HG03354 (cell line): Measurements from ENCODE around the gene SELENOS.

Experiments used
- ATAC-seq: cut with Tn5 transposase; IDR thresholded peaks from one replicate; pipeline ENCODE4 v1.9.1; 2021; ENCODE audit warnings: mild to moderate bottlenecking; ENCODE audit not compliant: unreplicated experiment, poor library complexity, severe bottlenecking

The SELENOS gene

GRCh38 chr15:101233651-101234280 lies 43.5 kb downstream of the SELENOS start:
- no peak for ATAC-seq

GRCh38 chr15:101232677-101233076 lies 44.6 kb downstream of the SELENOS start:
- ATAC-seq, result no peak

- no peak for ATAC-seq
Observed at GRCh38 chr15:101228313-101228712, 49.0 kb downstream of the SELENOS start.

- ATAC-seq, result no peak
Observed at GRCh38 chr15:101225658-101226057, 51.6 kb downstream of the SELENOS start.
